WTC11 (cell line): Measurements from ENCODE around the gene LRRC7. TPM values are rescaled to one million over a fixed set of nuclear protein-coding genes. Genes with fewer than 3 reads are reported as not detected.

Experiments
- ATAC-seq: fragments of 200-7000 bp; cut with Tn5 transposase; 2 replicates; pipeline ENCODE4 v1.10.0; 2021; ENCODE audit warnings: mild to moderate bottlenecking, moderate library complexity
- CTCF ChIA-PET: fragments of 300-600 bp; sonication (Branson Sonifier 250); formaldehyde crosslinking; loops from one replicate; lab custom pipeline; 2021; ENCODE audit warnings: antibody characterized with exemption; lab: Charles Lee
- POLR2A ChIA-PET: fragments of 350-600 bp; sonication (Branson Sonifier 250); formaldehyde crosslinking; loops from one replicate; lab custom pipeline; 2021; ENCODE audit warnings: antibody characterized with exemption; lab: Charles Lee
- DNase-seq: peaks from one replicate; pipeline ENCODE4 v3.0.0; 2021; ENCODE audit warnings: low spot score
- H3K27ac Mint-ChIP-seq: 2 replicates; pipeline ENCODE4 v1.8.0; 2021; ENCODE audit warnings: mixed read lengths
- H3K27me3 Mint-ChIP-seq: 2 replicates; pipeline ENCODE4 v1.8.0; 2021; ENCODE audit warnings: low read depth, mild to moderate bottlenecking, moderate library complexity, mixed read lengths
- H3K36me3 Mint-ChIP-seq: 2 replicates; pipeline ENCODE4 v1.8.0; 2021; ENCODE audit warnings: mixed read lengths
- H3K4me1 Mint-ChIP-seq: 2 replicates; pipeline ENCODE4 v1.8.0; 2022; ENCODE audit warnings: mixed read lengths
- H3K4me3 Mint-ChIP-seq: 2 replicates; pipeline ENCODE4 v1.8.0; 2021; ENCODE audit warnings: mild to moderate bottlenecking, moderate library complexity, mixed read lengths
- H3K9me3 Mint-ChIP-seq: 2 replicates; pipeline ENCODE4 v1.8.0; 2021; ENCODE audit warnings: mixed read lengths
- CBFB ChIP-seq: sonication (generic); formaldehyde crosslinking; IDR thresholded peaks from 2 replicates; pipeline ENCODE4 v1.8.1; 2022; ENCODE audit warnings: mild to moderate bottlenecking, low read depth, missing genetic modification reagents
- JAZF1 ChIP-seq: fragments of 250-450 bp; sonication (Bioruptor Pico); IDR thresholded peaks from 2 replicates; pipeline ENCODE4 v1.9.0; 2021; ENCODE audit warnings: moderate library complexity, mild to moderate bottlenecking, inconsistent platforms
- SP1 ChIP-seq: sonication (generic); formaldehyde crosslinking; conservative IDR thresholded peaks from 2 replicates; pipeline ENCODE4 v1.8.1; 2022; ENCODE audit warnings: missing genetic modification reagents
- total RNA-seq: library from RNA; stranded (reverse); gene quantifications from 3 replicates; pipeline ENCODE4 v1.2.3, GENCODE V29; 2021
- TF ChIP-seq, protein P1 (sequence below): sonication (generic); formaldehyde crosslinking; IDR thresholded peaks from 2 replicates; pipeline ENCODE4 v1.8.0; 2023; ENCODE audit warnings: missing genetic modification reagents, mild to moderate bottlenecking, borderline replicate concordance
- TF ChIP-seq, protein P2 (sequence below): fragments of 250-450 bp; sonication (Bioruptor Pico); IDR thresholded peaks from 2 replicates; pipeline ENCODE4 v1.8.0; 2021; ENCODE audit warnings: mild to moderate bottlenecking
- TF ChIP-seq, protein P3 (sequence below): sonication (generic); formaldehyde crosslinking; IDR thresholded peaks from 2 replicates; pipeline ENCODE4 v1.8.1; 2023; ENCODE audit warnings: mild to moderate bottlenecking, missing genetic modification reagents, borderline replicate concordance
- TF ChIP-seq, protein P4 (sequence below): sonication (generic); formaldehyde crosslinking; IDR thresholded peaks from 2 replicates; pipeline ENCODE4 v1.8.1; 2023; ENCODE audit warnings: mild to moderate bottlenecking, missing genetic modification reagents, moderate library complexity
- TF ChIP-seq, protein P5 (sequence below): fragments of 250-450 bp; sonication (Bioruptor Pico); IDR thresholded peaks from 2 replicates; pipeline ENCODE4 v1.9.0; 2021; ENCODE audit warnings: moderate library complexity, mild to moderate bottlenecking, inconsistent platforms, borderline replicate concordance

The LRRC7 gene
- total RNA-seq, 1 experiment from 2014 or later, result not detected

DNA sequence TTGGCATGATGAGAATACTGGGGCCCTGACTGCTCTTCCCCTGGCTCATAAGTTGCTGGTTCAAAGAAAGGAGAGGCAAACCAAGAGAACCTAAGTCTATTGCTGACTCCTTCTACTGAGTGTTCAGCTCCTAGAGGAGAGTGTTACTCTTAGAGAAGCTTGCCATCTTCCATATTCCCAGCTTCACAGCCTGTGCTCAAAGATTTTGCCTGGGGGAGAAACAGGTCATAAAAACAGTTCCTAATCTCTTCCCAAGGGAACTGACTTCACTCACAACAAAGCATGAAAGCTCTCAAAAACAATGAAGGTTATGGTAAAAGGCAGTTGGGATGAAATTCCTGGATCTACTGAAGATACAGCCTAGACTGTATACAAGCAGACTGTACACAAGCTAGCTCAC is 600.6 kb downstream of the LRRC7 start (continued):
- TF ChIP-seq, protein P1, sequence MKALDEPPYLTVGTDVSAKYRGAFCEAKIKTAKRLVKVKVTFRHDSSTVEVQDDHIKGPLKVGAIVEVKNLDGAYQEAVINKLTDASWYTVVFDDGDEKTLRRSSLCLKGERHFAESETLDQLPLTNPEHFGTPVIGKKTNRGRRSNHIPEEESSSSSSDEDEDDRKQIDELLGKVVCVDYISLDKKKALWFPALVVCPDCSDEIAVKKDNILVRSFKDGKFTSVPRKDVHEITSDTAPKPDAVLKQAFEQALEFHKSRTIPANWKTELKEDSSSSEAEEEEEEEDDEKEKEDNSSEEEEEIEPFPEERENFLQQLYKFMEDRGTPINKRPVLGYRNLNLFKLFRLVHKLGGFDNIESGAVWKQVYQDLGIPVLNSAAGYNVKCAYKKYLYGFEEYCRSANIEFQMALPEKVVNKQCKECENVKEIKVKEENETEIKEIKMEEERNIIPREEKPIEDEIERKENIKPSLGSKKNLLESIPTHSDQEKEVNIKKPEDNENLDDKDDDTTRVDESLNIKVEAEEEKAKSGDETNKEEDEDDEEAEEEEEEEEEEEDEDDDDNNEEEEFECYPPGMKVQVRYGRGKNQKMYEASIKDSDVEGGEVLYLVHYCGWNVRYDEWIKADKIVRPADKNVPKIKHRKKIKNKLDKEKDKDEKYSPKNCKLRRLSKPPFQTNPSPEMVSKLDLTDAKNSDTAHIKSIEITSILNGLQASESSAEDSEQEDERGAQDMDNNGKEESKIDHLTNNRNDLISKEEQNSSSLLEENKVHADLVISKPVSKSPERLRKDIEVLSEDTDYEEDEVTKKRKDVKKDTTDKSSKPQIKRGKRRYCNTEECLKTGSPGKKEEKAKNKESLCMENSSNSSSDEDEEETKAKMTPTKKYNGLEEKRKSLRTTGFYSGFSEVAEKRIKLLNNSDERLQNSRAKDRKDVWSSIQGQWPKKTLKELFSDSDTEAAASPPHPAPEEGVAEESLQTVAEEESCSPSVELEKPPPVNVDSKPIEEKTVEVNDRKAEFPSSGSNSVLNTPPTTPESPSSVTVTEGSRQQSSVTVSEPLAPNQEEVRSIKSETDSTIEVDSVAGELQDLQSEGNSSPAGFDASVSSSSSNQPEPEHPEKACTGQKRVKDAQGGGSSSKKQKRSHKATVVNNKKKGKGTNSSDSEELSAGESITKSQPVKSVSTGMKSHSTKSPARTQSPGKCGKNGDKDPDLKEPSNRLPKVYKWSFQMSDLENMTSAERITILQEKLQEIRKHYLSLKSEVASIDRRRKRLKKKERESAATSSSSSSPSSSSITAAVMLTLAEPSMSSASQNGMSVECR, result no peak
- TF ChIP-seq, protein P2, sequence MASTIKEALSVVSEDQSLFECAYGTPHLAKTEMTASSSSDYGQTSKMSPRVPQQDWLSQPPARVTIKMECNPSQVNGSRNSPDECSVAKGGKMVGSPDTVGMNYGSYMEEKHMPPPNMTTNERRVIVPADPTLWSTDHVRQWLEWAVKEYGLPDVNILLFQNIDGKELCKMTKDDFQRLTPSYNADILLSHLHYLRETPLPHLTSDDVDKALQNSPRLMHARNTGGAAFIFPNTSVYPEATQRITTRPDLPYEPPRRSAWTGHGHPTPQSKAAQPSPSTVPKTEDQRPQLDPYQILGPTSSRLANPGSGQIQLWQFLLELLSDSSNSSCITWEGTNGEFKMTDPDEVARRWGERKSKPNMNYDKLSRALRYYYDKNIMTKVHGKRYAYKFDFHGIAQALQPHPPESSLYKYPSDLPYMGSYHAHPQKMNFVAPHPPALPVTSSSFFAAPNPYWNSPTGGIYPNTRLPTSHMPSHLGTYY, result no peak
- TF ChIP-seq, all 79 proteins: peak for 0

DNA sequence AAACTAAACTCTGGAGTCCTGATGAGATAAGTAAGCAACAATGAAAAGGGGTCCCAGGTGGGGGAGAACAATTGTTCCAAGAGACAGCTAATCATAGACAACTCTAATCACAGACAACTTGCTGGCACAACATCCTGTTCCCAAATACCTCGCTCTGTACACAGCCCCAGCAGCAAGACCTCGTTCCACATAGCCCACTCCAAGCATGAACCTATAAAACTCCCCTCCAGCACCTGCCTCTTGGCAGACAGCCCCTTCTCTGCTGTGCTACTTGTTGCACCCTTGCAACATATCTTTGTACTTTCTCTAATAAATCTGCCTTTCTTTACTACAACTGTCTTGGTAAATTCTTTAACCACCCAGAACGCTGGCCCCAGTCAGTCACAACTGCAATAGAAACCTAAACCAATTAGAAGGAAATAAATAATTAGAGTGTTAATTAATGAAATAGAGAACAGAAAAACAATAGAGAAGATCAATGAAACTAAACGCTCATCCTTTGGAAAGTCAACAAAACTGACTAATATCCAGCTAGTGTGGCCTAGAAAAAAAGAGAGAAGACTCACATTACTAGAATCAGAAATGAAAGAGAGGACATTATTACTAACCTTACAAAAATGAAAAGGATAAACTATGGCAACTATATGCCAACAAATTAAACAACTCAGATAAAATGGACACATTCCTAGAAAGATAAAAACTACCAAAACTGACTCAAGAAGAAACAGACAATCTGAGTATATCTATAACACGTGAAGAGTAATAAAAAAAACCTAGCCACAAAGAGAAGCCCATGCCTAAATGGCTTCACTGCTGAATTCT is 601.5 kb downstream of the LRRC7 start:
- TF ChIP-seq CBFB (CRISPR knock-in tag) (no peak), SP1 (CRISPR knock-in tag) (no peak)
- TF ChIP-seq, all 79 proteins: peak for 0
- no peak overlapping the region for H3K4me3 Mint-ChIP-seq
- peaks cover 5% of the 10 kb centered on the region; the same call in 1 of the 2 replicates for H3K4me1 Mint-ChIP-seq
- DNase-seq (no peak), ATAC-seq (no peak)
- H3K36me3 Mint-ChIP-seq, result no peaks in the 10 kb centered on the region
- no peaks in the 10 kb centered on the region for H3K27me3 Mint-ChIP-seq
- no peaks in the 10 kb centered on the region for H3K9me3 Mint-ChIP-seq
- no peak overlapping the region for H3K27ac Mint-ChIP-seq
- CTCF ChIA-PET, result interaction anchor here (1.2 to 1.9 kb wide), 2 partner anchors 20 to 36 kb away, joined by 3 to 4 read pairs; no protein-coding TSS in a partner anchor
- POLR2A ChIA-PET, result no interaction called here

DNA sequence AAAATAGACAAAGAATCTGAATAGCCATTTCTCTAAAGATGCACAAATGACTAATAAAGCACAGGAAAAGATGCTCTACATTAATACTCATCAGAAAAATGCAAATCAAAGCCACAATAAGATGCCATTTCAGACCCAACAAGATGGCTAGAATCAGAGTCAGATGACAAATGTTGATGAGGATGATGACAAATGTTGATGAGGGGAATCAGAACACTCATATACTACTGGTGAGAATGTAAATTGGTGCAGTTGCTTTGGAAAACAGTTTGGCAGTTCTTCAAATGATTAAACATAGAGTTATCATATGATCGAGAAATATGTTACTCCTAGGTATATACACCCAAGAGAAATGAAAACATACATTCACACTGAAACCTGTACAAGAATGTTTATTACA is 603.8 kb downstream of the LRRC7 start:
- Mint-ChIP-seq H3K4me3 (no peak overlapping the region), H3K9me3 (no peaks in the 10 kb centered on the region), H3K27me3 (no peaks in the 10 kb centered on the region), H3K4me1 (peaks cover 5% of the 10 kb centered on the region; the same call in 1 of the 2 replicates), H3K36me3 (no peaks in the 10 kb centered on the region), H3K27ac (no peak overlapping the region)
- no peak for DNase-seq
- POLR2A ChIA-PET, result no interaction called here
- CTCF ChIA-PET, result no interaction called here
- ATAC-seq, result no peak
- TF ChIP-seq, protein P3, sequence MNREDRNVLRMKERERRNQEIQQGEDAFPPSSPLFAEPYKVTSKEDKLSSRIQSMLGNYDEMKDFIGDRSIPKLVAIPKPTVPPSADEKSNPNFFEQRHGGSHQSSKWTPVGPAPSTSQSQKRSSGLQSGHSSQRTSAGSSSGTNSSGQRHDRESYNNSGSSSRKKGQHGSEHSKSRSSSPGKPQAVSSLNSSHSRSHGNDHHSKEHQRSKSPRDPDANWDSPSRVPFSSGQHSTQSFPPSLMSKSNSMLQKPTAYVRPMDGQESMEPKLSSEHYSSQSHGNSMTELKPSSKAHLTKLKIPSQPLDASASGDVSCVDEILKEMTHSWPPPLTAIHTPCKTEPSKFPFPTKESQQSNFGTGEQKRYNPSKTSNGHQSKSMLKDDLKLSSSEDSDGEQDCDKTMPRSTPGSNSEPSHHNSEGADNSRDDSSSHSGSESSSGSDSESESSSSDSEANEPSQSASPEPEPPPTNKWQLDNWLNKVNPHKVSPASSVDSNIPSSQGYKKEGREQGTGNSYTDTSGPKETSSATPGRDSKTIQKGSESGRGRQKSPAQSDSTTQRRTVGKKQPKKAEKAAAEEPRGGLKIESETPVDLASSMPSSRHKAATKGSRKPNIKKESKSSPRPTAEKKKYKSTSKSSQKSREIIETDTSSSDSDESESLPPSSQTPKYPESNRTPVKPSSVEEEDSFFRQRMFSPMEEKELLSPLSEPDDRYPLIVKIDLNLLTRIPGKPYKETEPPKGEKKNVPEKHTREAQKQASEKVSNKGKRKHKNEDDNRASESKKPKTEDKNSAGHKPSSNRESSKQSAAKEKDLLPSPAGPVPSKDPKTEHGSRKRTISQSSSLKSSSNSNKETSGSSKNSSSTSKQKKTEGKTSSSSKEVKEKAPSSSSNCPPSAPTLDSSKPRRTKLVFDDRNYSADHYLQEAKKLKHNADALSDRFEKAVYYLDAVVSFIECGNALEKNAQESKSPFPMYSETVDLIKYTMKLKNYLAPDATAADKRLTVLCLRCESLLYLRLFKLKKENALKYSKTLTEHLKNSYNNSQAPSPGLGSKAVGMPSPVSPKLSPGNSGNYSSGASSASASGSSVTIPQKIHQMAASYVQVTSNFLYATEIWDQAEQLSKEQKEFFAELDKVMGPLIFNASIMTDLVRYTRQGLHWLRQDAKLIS (CRISPR knock-in tag), result no peak
- TF ChIP-seq JAZF1 (CRISPR knock-in tag), result no peak
- TF ChIP-seq, protein P4, sequence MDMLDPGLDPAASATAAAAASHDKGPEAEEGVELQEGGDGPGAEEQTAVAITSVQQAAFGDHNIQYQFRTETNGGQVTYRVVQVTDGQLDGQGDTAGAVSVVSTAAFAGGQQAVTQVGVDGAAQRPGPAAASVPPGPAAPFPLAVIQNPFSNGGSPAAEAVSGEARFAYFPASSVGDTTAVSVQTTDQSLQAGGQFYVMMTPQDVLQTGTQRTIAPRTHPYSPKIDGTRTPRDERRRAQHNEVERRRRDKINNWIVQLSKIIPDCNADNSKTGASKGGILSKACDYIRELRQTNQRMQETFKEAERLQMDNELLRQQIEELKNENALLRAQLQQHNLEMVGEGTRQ (CRISPR knock-in tag), result no peak
- TF ChIP-seq, protein P5, sequence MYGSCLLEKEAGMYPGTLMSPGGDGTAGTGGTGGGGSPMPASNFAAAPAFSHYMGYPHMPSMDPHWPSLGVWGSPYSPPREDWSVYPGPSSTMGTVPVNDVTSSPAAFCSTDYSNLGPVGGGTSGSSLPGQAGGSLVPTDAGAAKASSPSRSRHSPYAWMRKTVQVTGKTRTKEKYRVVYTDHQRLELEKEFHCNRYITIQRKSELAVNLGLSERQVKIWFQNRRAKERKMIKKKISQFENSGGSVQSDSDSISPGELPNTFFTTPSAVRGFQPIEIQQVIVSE (CRISPR knock-in tag), result no peak
- TF ChIP-seq, all 79 proteins: peak for 0
